Motor neuron (in vitro differentiated cells): ENCODE measurements around the gene ZKSCAN4. TPM values are rescaled to one million over a fixed set of nuclear protein-coding genes. Genes with fewer than 3 reads are reported as not detected.

Source experiments
- ATAC-seq, 8 experiments: fragments of 200-7000 bp; cut with Tn5 transposase; replicated peaks in 6 of 8; 2 replicates each; pipeline ENCODE4 v1.8.0; 2021; ENCODE audit warnings: mild to moderate bottlenecking in 8 of 8, moderate library complexity in 8 of 8
- H3K27ac ChIP-seq, 2 donors: fragments of 250-450 bp; sonication (Bioruptor Pico); 2 replicates each; pipeline ENCODE4 v1.9.0; 2021; ENCODE audit warnings: antibody characterized with exemption in 2 of 2, mild to moderate bottlenecking in 2 of 2, moderate library complexity in 1 of 2
- H3K4me1 ChIP-seq, 2 donors: fragments of 250-450 bp; sonication (Bioruptor Pico); replicated peaks in 1 of 2; 2 replicates each; pipeline ENCODE4 v1.6.1; 2021; ENCODE audit warnings: antibody characterized with exemption in 2 of 2, mild to moderate bottlenecking in 2 of 2, moderate library complexity in 1 of 2
- H3K4me3 ChIP-seq, 5 donors: fragments of 250-450 bp; sonication (Bioruptor Pico); 2 replicates each; pipeline ENCODE4 v1.9.0; 2021; ENCODE audit warnings: antibody characterized with exemption in 5 of 5, mild to moderate bottlenecking in 5 of 5, moderate library complexity in 4 of 5
- whole genome bisulfite sequencing, 10 experiments: fragments of 450-650 bp; shearing (Covaris generic); methylation state at CpG; one replicate each; pipeline ENCODE4 v1.0.0; 2022; 5-methylcytosine and 5-hydroxymethylcytosine counted together
- in situ Hi-C, 9 experiments: fragments of 400-800 bp; cut with MboI; loops; one replicate each; pipeline ENCODE4 v1.15.0; 2021; ENCODE audit warnings: low sequenced_read_pairs in 9 of 9, low pct_unique_long_range_greater_than_20kb in 2 of 9; ENCODE audit not compliant: unreplicated experiment in 9 of 9
- total RNA-seq, 8 experiments: library from RNA; unstranded; fragments of 300-600 nt; gene quantifications; 2 replicates each; pipeline versions ENCODE4 v1.2.3 to v1.2.4, GENCODE V29; 2022

The ZKSCAN4 gene
- total RNA-seq, 8 experiments from 2014 or later = 4.6 to 9.4 (median 7.2) TPM

DNA sequence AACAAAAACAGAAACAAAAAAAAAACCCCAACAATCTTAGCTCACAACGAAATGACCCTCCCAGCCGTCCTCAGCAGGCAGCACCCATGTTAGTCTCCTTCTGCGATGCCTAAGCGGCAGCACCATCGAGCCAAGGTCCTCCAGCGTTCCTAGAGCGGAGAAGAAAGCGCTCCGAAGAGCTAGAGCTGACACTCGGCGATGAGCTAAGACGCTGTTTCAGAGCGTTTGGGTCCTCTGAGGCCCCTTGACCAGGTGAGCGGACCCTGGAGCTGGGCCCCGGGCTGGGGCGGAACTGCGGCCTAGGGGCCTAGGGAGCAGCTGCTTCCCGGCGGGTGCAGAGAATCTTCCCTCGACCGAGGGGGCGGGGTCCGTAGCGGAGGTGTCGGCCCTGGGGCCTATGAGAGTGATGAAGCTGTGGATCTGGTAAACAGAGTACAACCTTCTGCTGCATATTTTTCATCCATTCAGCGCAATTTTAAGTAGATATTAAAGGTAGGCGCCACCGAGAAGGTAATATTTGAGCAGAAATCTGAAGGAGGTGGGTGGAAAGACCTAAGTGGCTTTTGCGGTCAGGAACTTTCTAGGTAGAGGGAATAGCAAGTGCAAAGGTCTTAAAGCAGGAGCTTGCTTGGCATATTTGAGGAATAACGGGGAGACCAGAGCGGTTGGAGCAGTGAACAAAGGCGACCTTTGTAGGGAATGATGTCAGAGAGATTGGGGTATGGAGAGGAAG, 15.1 kb upstream of the ZKSCAN4 start, which contains the start of gene ZSCAN26:
Gene ZSCAN26, plus strand, starts transcription at position 182 of the 733 bp plus-strand sequence. CDS start 4,777 bp downstream, outside the sequence.
- peak within 1 kb of the TSS; percentile 80 to 90 for H3K27ac ChIP-seq
- peak; percentile 95 to 99 (median 98) for ATAC-seq
- WGBS, 10 experiments = 0 to 5% (median 0%) methylated on average over 3 to 26 of the region's 32 CpGs; no CpG with 5 or more reads in 1 of the 10 experiments
- H3K4me3 ChIP-seq = peak within 1 kb of the TSS; percentile 90 to 95 (median 92)
- H3K4me1 ChIP-seq = peaks cover 0 to 12% of the 10 kb centered on the region in 2 donors
- in situ Hi-C loops = loop anchor here in 1 of 9 experiments (25.0 kb wide), 1 partner anchor 130 kb away; the partner anchor contains the start of gene ZKSCAN8

DNA sequence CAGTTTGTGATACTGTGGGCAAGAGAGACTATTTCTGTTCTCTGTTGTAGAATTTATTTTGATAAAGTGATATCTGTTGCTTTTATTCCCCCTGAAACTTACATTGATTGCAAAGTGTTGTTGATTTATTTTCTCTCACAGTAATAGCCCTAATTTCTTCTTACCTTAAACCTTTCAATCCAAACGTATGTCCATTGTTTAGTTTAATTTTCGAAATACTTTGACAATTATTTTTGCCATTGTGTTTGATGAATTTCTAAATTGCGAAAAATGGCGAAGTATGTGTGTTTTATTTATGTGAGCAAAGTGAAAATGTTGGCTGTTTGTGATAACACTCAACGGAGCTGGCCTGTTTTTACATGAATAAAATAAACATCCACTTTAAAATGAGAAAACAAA, 14.5 kb upstream of the ZKSCAN4 start:
- Histone ChIP-seq H3K27ac (peak overlapping the region in 1 of 2 donors; percentile 90), H3K4me3 (peak overlapping the region; percentile 90 to 95 (median 92)), H3K4me1 (peaks cover 0 to 12% of the 10 kb centered on the region in 2 donors)
- 1 to 31% (median 13%) methylated on average over 3 to 5 of the region's 5 CpGs for WGBS, 10 experiments
- no peak for ATAC-seq
- in situ Hi-C loops = loop anchor here in 1 of 9 experiments (25.0 kb wide), 1 partner anchor 129 kb away; the partner anchor contains the start of gene ZKSCAN8

DNA sequence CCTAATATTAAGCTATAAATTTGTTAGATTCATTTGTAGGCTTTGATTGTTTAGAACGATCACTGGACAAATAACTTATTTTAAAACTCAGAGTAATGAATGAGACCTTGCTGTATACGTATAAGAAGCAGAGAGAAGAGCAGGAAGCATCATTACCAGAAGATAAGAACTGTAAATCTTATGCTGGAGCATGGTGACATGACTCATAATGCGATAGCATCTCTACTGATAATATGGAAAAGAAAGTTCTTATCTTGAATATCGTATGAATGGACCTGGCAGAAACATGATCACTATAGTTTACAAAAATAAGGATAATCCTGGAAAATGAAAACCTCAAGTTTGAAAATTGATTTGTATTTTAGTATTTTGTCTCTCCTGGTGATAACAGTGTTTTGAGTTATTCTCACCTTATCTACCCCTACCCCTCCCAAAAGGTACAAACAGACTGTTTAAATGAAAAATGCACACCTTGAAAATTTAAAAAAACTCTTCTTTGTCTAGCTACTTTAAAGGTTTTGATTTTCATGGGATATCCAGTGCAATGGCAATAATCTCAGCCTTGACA, 12.8 kb upstream of the ZKSCAN4 start:
- WGBS, 10 experiments = 40 to 67% (median 62%) methylated on average over 1 to 4 of the region's 4 CpGs
- in situ Hi-C loops = loop anchor here in 1 of 9 experiments (25.0 kb wide), 1 partner anchor 128 kb away; the partner anchor contains the start of gene ZKSCAN8
- Histone ChIP-seq H3K4me1 (peaks cover 0 to 12% of the 10 kb centered on the region in 2 donors), H3K27ac (no peak overlapping the region), H3K4me3 (no peak overlapping the region)
- no peak for ATAC-seq

DNA sequence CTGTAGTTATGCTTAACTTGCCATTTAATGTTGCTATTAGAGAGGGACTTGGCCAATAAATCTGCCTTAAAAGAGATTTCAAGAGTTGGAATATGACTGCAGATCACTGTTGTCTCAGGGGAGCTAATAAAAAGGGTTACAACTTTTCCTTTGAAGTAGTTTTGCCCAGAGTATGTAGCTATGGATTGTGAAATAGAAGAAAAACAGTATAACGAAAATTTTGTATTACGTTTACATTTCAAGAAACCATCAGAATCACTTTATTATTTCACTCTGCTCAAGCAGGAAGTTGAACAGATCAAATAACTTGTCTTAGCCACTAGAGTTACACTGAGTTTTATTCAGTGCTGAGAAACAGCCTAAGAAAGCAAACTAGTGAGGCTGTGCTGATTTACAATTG, 11.9 kb upstream of the ZKSCAN4 start:
- Histone ChIP-seq H3K4me1 (peaks cover 0 to 10% of the 10 kb centered on the region in 2 donors), H3K4me3 (no peak overlapping the region), H3K27ac (no peak overlapping the region)
- ATAC-seq = no peak
- in situ Hi-C loops = loop anchor here in 1 of 9 experiments (25.0 kb wide), 1 partner anchor 127 kb away; the partner anchor contains the start of gene ZKSCAN8
- WGBS, 10 experiments = 6 to 72% (median 43%) methylated on average over 2 of the region's 2 CpGs

DNA sequence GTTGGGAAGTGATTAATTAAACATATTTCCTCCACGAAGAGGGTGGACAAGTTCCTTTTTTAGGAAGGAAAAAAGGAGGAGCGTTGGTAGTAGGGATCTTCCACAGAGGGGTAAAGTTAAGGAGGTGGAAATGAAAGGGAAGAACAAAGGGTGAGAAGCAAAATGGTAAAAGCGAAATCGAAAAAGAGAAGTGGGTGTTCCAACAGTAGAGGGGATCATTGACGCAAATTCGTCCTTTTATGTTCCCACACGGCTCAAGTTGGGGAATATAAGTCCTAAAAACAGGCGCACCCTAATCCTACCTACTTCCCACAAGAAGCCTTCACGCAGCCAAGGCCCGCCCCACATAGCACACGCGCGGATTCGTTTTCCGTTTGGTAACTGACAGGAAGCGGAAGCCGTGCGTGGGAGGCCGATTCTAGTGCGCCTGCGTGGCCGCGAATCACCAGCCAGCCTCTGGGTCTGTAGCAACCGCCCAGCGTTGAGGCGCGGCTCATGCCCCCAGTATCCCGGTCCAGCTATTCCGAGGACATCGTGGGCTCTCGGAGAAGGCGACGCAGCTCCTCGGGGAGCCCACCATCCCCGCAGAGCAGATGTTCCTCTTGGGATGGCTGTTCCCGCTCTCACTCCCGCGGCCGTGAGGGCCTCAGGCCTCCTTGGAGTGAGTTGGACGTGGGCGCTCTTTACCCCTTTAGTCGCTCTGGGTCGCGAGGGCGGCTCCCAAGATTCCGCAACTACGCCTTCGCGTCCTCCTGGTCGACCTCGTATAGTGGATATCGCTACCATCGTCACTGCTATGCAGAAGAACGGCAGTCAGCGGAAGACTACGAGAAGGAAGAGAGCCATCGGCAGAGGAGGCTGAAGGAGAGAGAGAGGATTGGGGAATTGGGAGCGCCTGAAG, 7.1 kb upstream of the ZKSCAN4 start, which contains the start of gene NKAPL:
Gene NKAPL, plus strand, starts transcription at position 421 of the 901 bp plus-strand sequence. Its CDS starts 75 bp downstream, at position 496.
- Histone ChIP-seq H3K27ac (no peak within 1 kb of the TSS), H3K4me3 (no peak within 1 kb of the TSS), H3K4me1 (no peaks in the 10 kb centered on the region)
- in situ Hi-C loops = loop anchor here in 1 of 9 experiments (25.0 kb wide), 1 partner anchor 122 kb away; the partner anchor contains the start of gene ZKSCAN8
- WGBS, 10 experiments = 30 to 95% (median 86%) methylated on average over 1 to 36 of the region's 58 CpGs
- ATAC-seq = peak in 2 of 8 experiments; percentile 72 to 99

DNA sequence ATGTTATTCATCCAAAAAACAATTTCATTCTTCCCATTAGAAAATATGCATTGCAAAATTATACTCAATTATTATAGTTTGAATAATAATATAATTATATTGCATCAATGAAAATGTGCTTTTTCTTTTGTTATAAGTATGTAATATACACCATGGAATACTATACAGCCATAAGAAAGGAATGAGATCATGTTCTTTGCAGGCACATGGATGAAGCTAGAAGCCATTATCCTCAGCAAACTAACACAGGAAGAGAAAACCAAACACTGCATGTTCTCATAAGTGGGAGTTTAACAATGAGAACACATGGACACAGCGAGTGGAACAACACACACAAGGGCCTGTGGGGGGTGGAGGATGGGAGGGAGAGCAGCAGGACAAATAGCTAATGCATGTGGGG, 5.0 kb upstream of the ZKSCAN4 start:
- in situ Hi-C loops = loop anchor here in 1 of 9 experiments (25.0 kb wide), 1 partner anchor 120 kb away; the partner anchor contains the start of gene ZKSCAN8
- ATAC-seq = no peak
- Histone ChIP-seq H3K4me1 (peaks cover 4 to 5% of the 10 kb centered on the region in 2 donors), H3K27ac (no peak overlapping the region), H3K4me3 (no peak overlapping the region)
- 0% methylated on average over 1 of the region's 1 CpG; no CpG with 5 or more reads in 9 of the 10 experiments for WGBS, 10 experiments

DNA sequence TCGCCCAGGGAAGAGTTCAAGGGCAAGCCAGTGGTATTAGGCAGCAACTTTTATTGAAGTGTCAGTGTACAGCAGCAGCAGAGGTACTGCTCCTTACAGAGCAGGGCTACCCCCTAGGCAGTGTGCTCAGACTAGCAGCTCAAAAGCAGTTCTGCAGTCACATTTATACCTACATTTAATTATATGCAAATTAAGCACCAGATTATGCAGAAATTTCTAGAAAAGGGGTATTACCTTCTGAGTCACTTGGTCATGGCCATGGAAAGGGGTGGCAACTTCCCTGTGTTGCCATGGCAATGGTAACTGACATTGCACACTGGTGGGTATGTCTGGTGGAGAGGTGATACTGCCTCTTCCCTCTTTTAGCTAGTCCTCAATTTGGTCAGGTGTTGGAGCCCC, 2.1 kb upstream of the ZKSCAN4 start:
- Histone ChIP-seq H3K27ac (no peak overlapping the region), H3K4me3 (no peak overlapping the region), H3K4me1 (peaks cover 10 to 14% of the 10 kb centered on the region in 2 donors)
- in situ Hi-C loops = loop anchor here in 1 of 9 experiments (25.0 kb wide), 1 partner anchor 117 kb away; the partner anchor contains the start of gene ZKSCAN8
- no peak for ATAC-seq
- WGBS, 10 experiments = 0 to 43% (median 40%) methylated on average over 1 of the region's 1 CpG; no CpG with 5 or more reads in 6 of the 10 experiments

DNA sequence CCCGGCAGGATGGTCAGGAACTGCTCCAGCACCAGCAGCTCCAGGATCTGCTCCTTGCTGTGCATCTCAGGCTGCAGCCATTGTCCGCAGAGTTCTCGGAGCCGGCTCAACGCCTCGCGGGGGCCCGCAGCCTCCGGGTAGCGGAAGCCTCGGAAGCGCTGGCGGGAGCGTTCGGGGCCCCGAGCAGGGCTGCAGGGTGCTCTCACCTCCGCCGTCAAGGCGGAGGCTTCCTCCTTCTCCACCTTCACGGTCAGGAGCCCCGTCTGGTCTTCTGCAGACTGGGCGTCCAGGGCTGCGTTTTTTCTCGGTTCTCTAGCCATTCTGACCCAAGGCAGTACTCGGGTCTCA, 434 bp downstream of the ZKSCAN4 start:
- Histone ChIP-seq H3K4me3 (peak overlapping the region; percentile 52 to 88 (median 63)), H3K27ac (peak overlapping the region; percentile 1 to 56), H3K4me1 (peaks cover 10 to 14% of the 10 kb centered on the region in 2 donors)
- 0% methylated on average over 3 to 19 of the region's 25 CpGs; no CpG with 5 or more reads in 4 of the 10 experiments for WGBS, 10 experiments
- in situ Hi-C loops = loop anchor here in 1 of 9 experiments (25.0 kb wide), 1 partner anchor 114 kb away; the partner anchor contains the start of gene ZKSCAN8
- ATAC-seq = peak; percentile 48 to 76 (median 58)

DNA sequence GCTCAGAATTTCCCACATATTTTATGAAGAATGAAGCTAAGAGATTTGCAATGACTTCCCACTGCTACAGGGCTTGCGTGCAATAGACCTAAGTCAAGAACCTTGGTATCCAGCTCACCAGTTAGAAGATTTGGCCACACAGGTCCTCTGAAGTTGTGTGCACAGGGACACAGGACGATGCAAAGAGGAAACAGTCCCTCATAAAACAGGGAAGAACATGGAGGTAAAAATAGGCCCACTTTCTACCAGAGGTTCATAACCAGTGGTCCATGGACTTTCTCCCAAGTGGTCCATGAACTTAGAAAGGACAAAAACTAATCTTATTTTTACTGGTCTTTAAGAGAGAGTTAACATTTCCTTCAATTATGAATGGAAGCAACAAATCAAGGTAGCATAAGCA, 1.3 kb downstream of the ZKSCAN4 start:
- Histone ChIP-seq H3K27ac (no peak overlapping the region), H3K4me3 (peak overlapping the region; percentile 52 to 88 (median 63)), H3K4me1 (peaks cover 10 to 14% of the 10 kb centered on the region in 2 donors)
- in situ Hi-C loops = loop anchor here in 1 of 9 experiments (25.0 kb wide), 1 partner anchor 113 kb away; the partner anchor contains the start of gene ZKSCAN8
- ATAC-seq = no peak
- WGBS, 10 experiments = 17 to 100% (median 78%) methylated on average over 1 to 2 of the region's 2 CpGs; no CpG with 5 or more reads in 2 of the 10 experiments

DNA sequence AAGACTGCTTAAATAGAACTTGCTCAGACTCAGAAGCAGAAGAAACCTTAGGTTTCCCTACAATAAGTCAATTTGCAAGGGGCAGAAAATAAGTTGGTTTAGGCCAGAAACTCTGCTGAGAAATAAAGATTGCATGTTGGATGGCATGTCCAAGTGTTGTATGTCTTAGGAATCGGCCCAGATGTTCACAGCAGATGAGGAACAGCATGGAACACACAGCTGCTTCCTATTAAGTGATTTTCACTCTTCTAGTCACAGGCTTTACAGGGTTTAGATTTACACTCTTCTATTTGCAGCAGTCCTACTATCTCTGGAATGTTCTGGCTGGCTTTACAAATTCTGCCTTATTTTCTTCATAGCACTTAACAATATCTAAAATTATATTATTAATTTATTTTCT, 3.2 kb downstream of the ZKSCAN4 start:
- H3K27ac ChIP-seq = no peak overlapping the region
- in situ Hi-C loops = no loop called here
- no peak overlapping the region for H3K4me3 ChIP-seq
- H3K4me1 ChIP-seq = peaks cover 10 to 14% of the 10 kb centered on the region in 2 donors
- WGBS, 10 experiments = 0 to 100% (median 81%) methylated on average over 1 of the region's 1 CpG
- ATAC-seq = no peak

DNA sequence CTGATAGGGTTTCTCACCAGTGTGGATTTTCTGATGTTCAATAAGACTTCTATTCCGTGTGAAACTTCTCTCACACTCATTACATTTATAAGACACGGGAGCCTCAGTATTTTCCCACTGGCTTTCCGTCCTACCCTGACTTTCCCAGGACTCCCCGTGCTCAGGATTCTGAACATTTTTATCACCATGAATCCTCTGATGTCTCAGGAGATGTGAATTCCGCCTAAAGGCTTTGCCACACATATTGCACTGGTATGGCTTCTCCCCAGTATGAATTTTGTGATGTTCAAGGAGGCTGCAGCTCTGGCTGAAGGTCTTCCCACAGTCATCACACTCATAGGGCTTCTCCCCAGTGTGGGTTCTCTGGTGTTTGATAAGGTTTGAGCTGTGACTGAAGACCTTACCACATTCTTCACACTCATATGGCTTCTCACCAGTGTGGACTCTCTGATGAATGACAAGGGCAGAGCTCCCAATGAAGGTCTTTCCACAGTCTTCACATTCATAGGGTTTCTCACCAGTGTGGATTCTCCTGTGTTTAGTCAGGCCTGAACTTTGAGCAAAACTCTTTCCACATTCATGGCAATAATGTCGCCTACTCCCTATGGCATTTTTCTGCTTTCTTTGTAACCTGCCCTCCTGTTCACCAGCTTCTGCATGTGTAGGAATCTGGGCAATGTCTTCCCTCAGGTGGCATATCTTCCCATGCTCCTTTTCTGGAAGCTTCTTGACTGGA, 6.7 kb downstream of the ZKSCAN4 start:
- ATAC-seq = no peak
- H3K4me3 ChIP-seq = no peak overlapping the region
- no peak overlapping the region for H3K27ac ChIP-seq
- in situ Hi-C loops = no loop called here
- H3K4me1 ChIP-seq = peaks cover 0 to 2% of the 10 kb centered on the region in 2 donors
- 67 to 100% (median 93%) methylated on average over 1 to 6 of the region's 6 CpGs for WGBS, 10 experiments
